PC-3 (cell line): Measurements from ENCODE around the gene ZNF564.

Experiments
- EZH2 ChIP-seq: fragments of 300-600 bp; sonication (generic); IDR thresholded peaks from one replicate; pipeline ENCODE4 v1.6.1; 2017; ENCODE audit warnings: antibody characterized with exemption, mild to moderate bottlenecking, low read length; ENCODE audit not compliant: unreplicated experiment
- TF ChIP-seq, protein P1 (sequence below): fragments of 300-600 bp; sonication (generic); conservative IDR thresholded peaks from 2 replicates; pipeline ENCODE4 v1.5.1; 2017; ENCODE audit warnings: antibody characterized with exemption, low read depth, mild to moderate bottlenecking, low read length

DNA sequence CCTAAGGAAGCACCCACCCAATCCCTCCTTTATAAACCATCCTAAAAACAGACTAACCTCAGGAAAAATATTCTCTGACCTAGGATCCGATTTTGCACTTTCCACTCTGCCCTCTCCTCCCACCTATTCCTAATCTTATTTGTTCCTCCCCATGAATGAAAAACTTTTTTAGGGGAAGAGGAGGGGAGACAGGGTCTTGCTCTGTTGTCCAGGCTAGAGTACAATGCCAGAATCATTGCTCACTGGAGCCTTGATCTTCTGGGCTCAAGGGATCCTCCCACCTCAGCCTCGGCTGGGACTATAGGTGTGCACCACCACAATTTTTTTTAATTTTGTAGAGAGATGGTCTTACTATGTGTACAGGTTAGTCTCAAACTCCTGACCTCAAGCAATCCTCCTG, 4.4 kb downstream of the ZNF564 start:
- TF ChIP-seq, protein P1, sequence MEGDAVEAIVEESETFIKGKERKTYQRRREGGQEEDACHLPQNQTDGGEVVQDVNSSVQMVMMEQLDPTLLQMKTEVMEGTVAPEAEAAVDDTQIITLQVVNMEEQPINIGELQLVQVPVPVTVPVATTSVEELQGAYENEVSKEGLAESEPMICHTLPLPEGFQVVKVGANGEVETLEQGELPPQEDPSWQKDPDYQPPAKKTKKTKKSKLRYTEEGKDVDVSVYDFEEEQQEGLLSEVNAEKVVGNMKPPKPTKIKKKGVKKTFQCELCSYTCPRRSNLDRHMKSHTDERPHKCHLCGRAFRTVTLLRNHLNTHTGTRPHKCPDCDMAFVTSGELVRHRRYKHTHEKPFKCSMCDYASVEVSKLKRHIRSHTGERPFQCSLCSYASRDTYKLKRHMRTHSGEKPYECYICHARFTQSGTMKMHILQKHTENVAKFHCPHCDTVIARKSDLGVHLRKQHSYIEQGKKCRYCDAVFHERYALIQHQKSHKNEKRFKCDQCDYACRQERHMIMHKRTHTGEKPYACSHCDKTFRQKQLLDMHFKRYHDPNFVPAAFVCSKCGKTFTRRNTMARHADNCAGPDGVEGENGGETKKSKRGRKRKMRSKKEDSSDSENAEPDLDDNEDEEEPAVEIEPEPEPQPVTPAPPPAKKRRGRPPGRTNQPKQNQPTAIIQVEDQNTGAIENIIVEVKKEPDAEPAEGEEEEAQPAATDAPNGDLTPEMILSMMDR: no peak
- no peak for TF ChIP-seq EZH2
